Mesenchymal stem cell (in vitro differentiated cells and primary cell): ENCODE data around the gene CCDC187.

ENCODE experiments used
- DNase-seq: peaks from one replicate; pipeline ENCODE4 v3.0.0-alpha.2; 2013
- H2AFZ ChIP-seq: one replicate; pipeline ENCODE4 v1.6.1; 2013; ENCODE audit warnings: low read depth, mild to moderate bottlenecking, control low read depth, inconsistent platforms, low read length, moderate library complexity
- H2AK5ac ChIP-seq: 2 replicates; pipeline ENCODE4 v1.6.1; 2013; ENCODE audit warnings: low read length, moderate library complexity, mild to moderate bottlenecking, inconsistent platforms; ENCODE audit not compliant: severe bottlenecking
- H2BK120ac ChIP-seq: one replicate; pipeline ENCODE4 v1.6.1; 2013; ENCODE audit warnings: low read depth, mild to moderate bottlenecking, inconsistent platforms, low read length, moderate library complexity
- H2BK12ac ChIP-seq, 2 experiments: one replicate each; pipeline ENCODE4 v1.6.1; 2013; ENCODE audit warnings: inconsistent platforms in 2 of 2, low read length in 2 of 2, mild to moderate bottlenecking in 2 of 2, moderate library complexity in 2 of 2, control low read depth in 1 of 2
- H2BK15ac ChIP-seq: one replicate; pipeline ENCODE4 v1.6.1; 2013; ENCODE audit warnings: mild to moderate bottlenecking, low read depth, inconsistent platforms; ENCODE audit not compliant: poor library complexity, severe bottlenecking
- H2BK5ac ChIP-seq: 2 replicates; pipeline ENCODE4 v1.6.1; 2013; ENCODE audit warnings: low read depth, mild to moderate bottlenecking, low read length, control low read depth, inconsistent platforms; ENCODE audit not compliant: poor library complexity, severe bottlenecking
- H3K14ac ChIP-seq, 2 experiments: one replicate each; pipeline ENCODE4 v1.6.1; 2013; ENCODE audit warnings: inconsistent platforms in 2 of 2, low read length in 2 of 2, control low read depth in 1 of 2, mild to moderate bottlenecking in 1 of 2, moderate library complexity in 1 of 2
- H3K18ac ChIP-seq, 2 experiments: one replicate each; pipeline ENCODE4 v1.6.1; 2013; ENCODE audit warnings: inconsistent platforms in 2 of 2, low read length in 2 of 2, control low read depth in 1 of 2, low read depth in 1 of 2, mild to moderate bottlenecking in 1 of 2
- H3K23ac ChIP-seq, 2 experiments: one replicate each; pipeline ENCODE4 v1.6.1; 2013; ENCODE audit warnings: inconsistent platforms in 2 of 2, low read length in 2 of 2, mild to moderate bottlenecking in 2 of 2, moderate library complexity in 2 of 2, control low read depth in 1 of 2
- H3K27ac ChIP-seq: 2 replicates; pipeline ENCODE4 v1.5.1; 2013; ENCODE audit warnings: mild to moderate bottlenecking, moderate library complexity, low read length, control low read depth, inconsistent platforms; ENCODE audit not compliant: poor library complexity, severe bottlenecking
- H3K27me3 ChIP-seq, 2 experiments: 2 replicates each; pipeline versions ENCODE4 v1.6.1 to v1.7.0; 2013; ENCODE audit warnings: low read length in 2 of 2, mild to moderate bottlenecking in 2 of 2, moderate library complexity in 2 of 2, control low read depth in 1 of 2, inconsistent platforms in 1 of 2; ENCODE audit not compliant: control insufficient read depth in 1 of 2, insufficient read depth in 1 of 2
- H3K36me3 ChIP-seq, 2 experiments: 2 replicates each; pipeline versions ENCODE4 v1.6.1 to v1.7.0; 2013; ENCODE audit warnings: low read length in 2 of 2, control low read depth in 1 of 2, inconsistent platforms in 1 of 2, low read depth in 1 of 2, mild to moderate bottlenecking in 1 of 2; ENCODE audit not compliant: insufficient read depth in 2 of 2, control insufficient read depth in 1 of 2
- H3K4ac ChIP-seq, 2 experiments: one replicate each; pipeline ENCODE4 v1.6.1; 2013; ENCODE audit warnings: inconsistent platforms in 2 of 2, low read length in 2 of 2, mild to moderate bottlenecking in 2 of 2, moderate library complexity in 2 of 2, control low read depth in 1 of 2, low read depth in 1 of 2
- H3K4me1 ChIP-seq: 2 replicates; pipeline ENCODE4 v1.6.1; 2013; ENCODE audit warnings: low read depth, low read length, control low read depth; ENCODE audit not compliant: control insufficient read depth, insufficient read depth
- H3K4me2 ChIP-seq: 2 replicates; pipeline ENCODE4 v1.6.1; 2013; ENCODE audit warnings: low read length, mild to moderate bottlenecking, inconsistent platforms; ENCODE audit not compliant: poor library complexity, severe bottlenecking
- H3K4me3 ChIP-seq, 2 experiments: 2 replicates each; pipeline versions ENCODE4 v1.5.1 to v1.7.0; 2013; ENCODE audit warnings: low read length in 2 of 2, mild to moderate bottlenecking in 2 of 2, control low read depth in 1 of 2, low read depth in 1 of 2; ENCODE audit not compliant: insufficient read depth in 1 of 2
- H3K79me1 ChIP-seq: replicated peaks from 2 replicates; pipeline ENCODE4 v1.6.1; 2013; ENCODE audit warnings: mild to moderate bottlenecking, control low read depth, low read length, inconsistent platforms; ENCODE audit not compliant: poor library complexity, severe bottlenecking
- H3K9ac ChIP-seq: 2 replicates; pipeline ENCODE4 v1.7.0; 2013; ENCODE audit warnings: mild to moderate bottlenecking, low read length, moderate library complexity
- H3K9me3 ChIP-seq: 2 replicates; pipeline ENCODE4 v1.7.0; 2013; ENCODE audit warnings: mild to moderate bottlenecking, low read length; ENCODE audit not compliant: control insufficient read depth
- H4K8ac ChIP-seq: one replicate; pipeline ENCODE4 v1.6.1; 2013; ENCODE audit warnings: inconsistent platforms, mild to moderate bottlenecking, low read length, moderate library complexity
- H4K91ac ChIP-seq: one replicate; pipeline ENCODE4 v1.6.1; 2013; ENCODE audit warnings: mild to moderate bottlenecking, low read length, inconsistent platforms
- WGBS: methylation state at CpG from one replicate; pipeline ENCODE4 v1.1.7; 2013; ENCODE audit warnings: mixed read lengths; 5-methylcytosine and 5-hydroxymethylcytosine counted together

CCDC187 gene

GRCh38 chr9:136309806-136310220 is 5.9 kb upstream of the CCDC187 start:
- Histone ChIP-seq H2BK5ac (no peak overlapping the region), H3K23ac (no peak overlapping the region), H3K9ac (no peak overlapping the region), H3K14ac (peak overlapping the region in 1 of 2 experiments; percentile 86), H3K27ac (no peak overlapping the region), H4K91ac (no peak overlapping the region), H3K4me1 (peaks cover 12% of the 10 kb centered on the region), H2AK5ac (no peak overlapping the region), H2AFZ (no peak overlapping the region), H2BK120ac (no peak overlapping the region), H3K4me2 (no peak overlapping the region), H3K18ac (no peak overlapping the region), H4K8ac (no peak overlapping the region), H3K4ac (no peak overlapping the region), H3K4me3 (no peak overlapping the region), H2BK12ac (no peak overlapping the region), H3K9me3 (peaks cover 2% of the 10 kb centered on the region), H2BK15ac (no peak overlapping the region), H3K27me3 (peaks cover 0 to 63% of the 10 kb centered on the region in 2 experiments), H3K36me3 (no peaks in the 10 kb centered on the region), H3K79me1 (no peaks in the 10 kb centered on the region)
- 97% methylated on average over 5 of the region's 5 CpGs for WGBS
- no peak for DNase-seq

DNA sequence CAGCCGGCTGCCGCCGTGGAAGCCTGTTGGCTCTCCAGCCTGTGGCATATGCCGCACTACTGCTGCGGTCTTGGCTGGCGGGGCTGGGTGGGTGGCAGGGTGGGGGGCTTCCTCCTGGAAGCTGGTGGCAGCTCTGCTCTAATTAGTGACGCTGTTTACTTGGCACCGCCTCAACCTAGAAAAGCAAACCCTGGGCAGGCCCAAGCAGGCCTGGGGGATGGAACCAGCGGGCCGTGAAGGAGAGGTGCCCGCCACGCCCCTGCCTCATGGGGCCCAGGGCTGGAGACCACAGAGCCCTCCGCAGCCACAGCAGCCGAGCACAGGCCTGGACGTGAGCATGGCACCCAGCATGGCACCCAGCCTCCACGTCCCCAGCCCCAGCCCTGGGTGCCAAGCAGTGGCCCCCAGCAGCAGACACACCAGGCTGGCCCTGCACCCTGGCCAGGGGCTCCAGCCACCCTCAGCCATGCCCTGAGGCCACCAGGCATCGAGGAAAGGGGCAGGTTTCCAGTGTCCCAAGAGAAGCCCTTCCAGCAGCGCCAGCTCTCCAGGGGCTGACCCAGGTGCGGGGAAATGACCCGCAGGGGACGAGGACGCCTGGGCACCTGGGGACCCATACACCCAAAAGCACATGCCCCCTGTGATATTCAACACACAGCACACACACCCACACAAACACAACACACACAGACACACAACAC is 5.4 kb upstream of the CCDC187 start:
- no peak overlapping the region for H2AFZ ChIP-seq
- no peak overlapping the region for H3K4ac ChIP-seq
- H2BK15ac ChIP-seq, result no peak overlapping the region
- H4K8ac ChIP-seq, result no peak overlapping the region
- H3K9me3 ChIP-seq, result no peaks in the 10 kb centered on the region
- H2BK5ac ChIP-seq, result no peak overlapping the region
- H3K18ac ChIP-seq, result no peak overlapping the region
- DNase-seq, result no peak
- peaks cover 0 to 62% of the 10 kb centered on the region in 2 experiments for H3K27me3 ChIP-seq
- no peak overlapping the region for H4K91ac ChIP-seq
- no peak overlapping the region for H3K9ac ChIP-seq
- H3K79me1 ChIP-seq, result no peaks in the 10 kb centered on the region
- H3K4me2 ChIP-seq, result no peak overlapping the region
- H3K4me3 ChIP-seq, result no peak overlapping the region
- H3K23ac ChIP-seq, result no peak overlapping the region
- WGBS, result 86% methylated on average over 22 of the region's 22 CpGs
- H3K27ac ChIP-seq, result no peak overlapping the region
- peak overlapping the region in 1 of 2 experiments; percentile 86 for H3K14ac ChIP-seq
- H3K4me1 ChIP-seq, result peaks cover 12% of the 10 kb centered on the region
- H2AK5ac ChIP-seq, result no peak overlapping the region
- H3K36me3 ChIP-seq, result no peaks in the 10 kb centered on the region
- no peak overlapping the region for H2BK120ac ChIP-seq
- H2BK12ac ChIP-seq, result no peak overlapping the region

GRCh38 chr9:136308702-136309053 is 4.8 kb upstream of the CCDC187 start:
- Histone ChIP-seq H3K4ac (no peak overlapping the region), H3K4me3 (no peak overlapping the region), H3K23ac (no peak overlapping the region), H3K27me3 (peaks cover 0 to 67% of the 10 kb centered on the region in 2 experiments), H3K14ac (peak overlapping the region in 1 of 2 experiments; percentile 2), H3K79me1 (no peaks in the 10 kb centered on the region), H3K9me3 (no peaks in the 10 kb centered on the region), H4K8ac (no peak overlapping the region), H2BK15ac (no peak overlapping the region), H3K27ac (no peak overlapping the region), H3K18ac (no peak overlapping the region), H3K4me2 (no peak overlapping the region), H2BK5ac (no peak overlapping the region), H4K91ac (no peak overlapping the region), H3K4me1 (peaks cover 12% of the 10 kb centered on the region), H2AFZ (no peak overlapping the region), H3K36me3 (no peaks in the 10 kb centered on the region), H2BK120ac (no peak overlapping the region), H2AK5ac (no peak overlapping the region), H3K9ac (no peak overlapping the region), H2BK12ac (no peak overlapping the region)
- DNase-seq, result no peak

DNA sequence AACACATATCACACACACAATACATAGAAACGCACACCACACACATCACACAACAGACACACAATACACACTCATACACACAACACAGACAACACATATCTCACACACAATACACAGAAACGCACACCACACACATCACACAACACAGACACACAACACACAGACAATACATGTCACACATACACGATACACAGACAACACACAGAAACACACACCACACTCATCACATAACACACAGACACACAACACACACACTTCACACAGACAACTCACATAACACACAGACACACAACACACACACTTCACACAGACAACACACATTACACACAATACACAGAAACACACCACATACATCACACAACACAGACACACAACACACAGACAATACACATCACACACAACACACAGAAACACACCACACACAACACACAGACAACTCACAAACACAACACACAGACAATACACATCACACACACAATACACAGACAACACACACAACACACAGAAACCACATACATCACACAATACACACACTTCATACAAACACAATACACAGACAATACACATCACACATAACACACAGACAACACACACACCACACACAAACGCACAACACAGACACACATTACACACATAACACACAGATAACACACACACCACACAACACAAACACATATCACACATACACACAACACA is 4.3 kb upstream of the CCDC187 start:
- no peaks in the 10 kb centered on the region for H3K9me3 ChIP-seq
- H3K4me1 ChIP-seq, result peaks cover 12% of the 10 kb centered on the region
- no peak overlapping the region for H2BK15ac ChIP-seq

More for the DNA sequence above, 4.3 kb upstream of the CCDC187 start:
- H3K4me3 ChIP-seq, result no peak overlapping the region
- no peak overlapping the region for H2BK12ac ChIP-seq
- H2AFZ ChIP-seq, result no peak overlapping the region
- H3K79me1 ChIP-seq, result no peaks in the 10 kb centered on the region
- H4K91ac ChIP-seq, result no peak overlapping the region
- H3K36me3 ChIP-seq, result no peaks in the 10 kb centered on the region
- WGBS, result 93% methylated on average over 4 of the region's 4 CpGs
- H2AK5ac ChIP-seq, result no peak overlapping the region
- no peak overlapping the region for H3K4ac ChIP-seq
- H3K27me3 ChIP-seq, result peaks cover 0 to 66% of the 10 kb centered on the region in 2 experiments
- peak overlapping the region in 1 of 2 experiments; percentile 2 for H3K14ac ChIP-seq
- H3K23ac ChIP-seq, result no peak overlapping the region
- no peak overlapping the region for H3K9ac ChIP-seq
- H4K8ac ChIP-seq, result no peak overlapping the region
- H2BK120ac ChIP-seq, result no peak overlapping the region
- no peak overlapping the region for H2BK5ac ChIP-seq
- DNase-seq, result peak; percentile 12
- H3K4me2 ChIP-seq, result no peak overlapping the region
- no peak overlapping the region for H3K27ac ChIP-seq
- H3K18ac ChIP-seq, result no peak overlapping the region
